NCI-H146 (cell line): ENCODE measurements around the gene CPNE6.

Experiments
- DNase-seq: peaks from one replicate; lab custom pipeline; 2025; lab: John Stamatoyannopoulos, UW

The CPNE6 gene

GRCh38 chr14:24069411-24069735 is 2.0 kb upstream of the CPNE6 start:
- DNase-seq: no peak

- peak; percentile 73 for DNase-seq
These were observed 848 bp upstream of the CPNE6 start for GRCh38 chr14:24070285-24071143.

- no peak for DNase-seq
These were observed 571 bp downstream of the CPNE6 start for GRCh38 chr14:24071836-24072430.

- DNase-seq: no peak
These were observed 1.1 kb downstream of the CPNE6 start for GRCh38 chr14:24072436-24072835.

- no peak for DNase-seq
These were observed 1.8 kb downstream of the CPNE6 start for GRCh38 chr14:24072881-24073877.

GRCh38 chr14:24074625-24075484 is 3.5 kb downstream of the CPNE6 start:
- peak; percentile 18 for DNase-seq

- no peak for DNase-seq
These were observed 4.3 kb downstream of the CPNE6 start for GRCh38 chr14:24075485-24076301.

GRCh38 chr14:24076302-24076601 is 4.9 kb downstream of the CPNE6 start:
- no peak for DNase-seq

GRCh38 chr14:24077086-24077485 is 5.7 kb downstream of the CPNE6 start:
- DNase-seq: no peak

GRCh38 chr14:24078146-24078545 is 6.8 kb downstream of the CPNE6 start:
- peak; percentile 96 for DNase-seq

GRCh38 chr14:24079491-24080141 is 8.3 kb downstream of the CPNE6 start:
- DNase-seq: peak; percentile 60

- DNase-seq: no peak
These were observed 8.8 kb downstream of the CPNE6 start for GRCh38 chr14:24080142-24080530.

- peak; percentile 81 for DNase-seq
These were observed 9.8 kb downstream of the CPNE6 start for GRCh38 chr14:24080888-24081738.

- no peak for DNase-seq
These were observed 10.4 kb downstream of the CPNE6 start for GRCh38 chr14:24081739-24082211.

- peak; percentile 7 for DNase-seq
These were observed 11.2 kb downstream of the CPNE6 start for GRCh38 chr14:24082411-24083080.

GRCh38 chr14:24083462-24083861 is 12.1 kb downstream of the CPNE6 start:
- no peak for DNase-seq

GRCh38 chr14:24084440-24084839 is 13.1 kb downstream of the CPNE6 start:
- DNase-seq: no peak

- no peak for DNase-seq
These were observed 13.9 kb downstream of the CPNE6 start for GRCh38 chr14:24085215-24085614.
